GM12878 (cell line): ENCODE data around the gene FBN2. TPM values are rescaled to one million over a fixed set of nuclear protein-coding genes. Genes with fewer than 3 reads are reported as not detected.

Experiments
- ATAC-seq: fragments of 200-7000 bp; cut with Tn5 transposase; 3 replicates; pipeline ENCODE4 v1.9.1; 2020; ENCODE audit warnings: mild to moderate bottlenecking, moderate library complexity
- BruUV-seq: library from RNA; stranded (reverse); fragments of 400-500 nt; replicated peaks from 2 replicates; lab custom pipeline; 2021; lab: Mats Ljungman, UMichigan
- CTCF ChIA-PET: fragments of 300-600 bp; sonication (Branson Sonifier 250); formaldehyde crosslinking; extraction: SDS; loops from one replicate; lab custom pipeline; 2021; ENCODE audit warnings: inconsistent platforms; lab: Yijun Ruan, JAX
- POLR2A ChIA-PET: fragments of 350-600 bp; formaldehyde crosslinking; extraction: SDS; loops from one replicate; lab custom pipeline; 2021; ENCODE audit warnings: inconsistent platforms; lab: Charles Lee
- RAD21 ChIA-PET: fragments of 300-600 bp; sonication (Branson Sonifier 250); formaldehyde crosslinking; loops from one replicate; lab custom pipeline; 2023; ENCODE audit warnings: antibody characterized with exemption; ENCODE audit not compliant: unreplicated experiment; lab: Charles Lee
- SMC1A ChIA-PET: fragments of 300-600 bp; sonication (Branson Sonifier 250); formaldehyde crosslinking; loops from one replicate; lab custom pipeline; 2023; ENCODE audit not compliant: unreplicated experiment, uncharacterized antibody; lab: Charles Lee
- DNase-seq: peaks from one replicate; pipeline ENCODE4 v3.0.0-alpha.2; 2011; ENCODE audit warnings: low read depth, low spot score
- FAIRE-seq: peaks from 3 replicates; lab custom pipeline; 2011; peaks lifted over from hg19 to GRCh38; lab: Jason Lieb, UNC
- H2AFZ ChIP-seq: 2 replicates; pipeline ENCODE4 v1.6.0; 2011; ENCODE audit warnings: low read depth, low read length, control low read depth; ENCODE audit not compliant: control insufficient read depth
- H3K27ac ChIP-seq: 2 replicates; pipeline ENCODE4 v1.5.1; 2011; ENCODE audit warnings: control low read depth; ENCODE audit not compliant: control insufficient read depth, insufficient read depth
- H3K27me3 ChIP-seq, 2 experiments: replicated peaks in 1 of 2; 2 replicates each; pipeline versions ENCODE4 v1.6.0 to v1.6.1; 2011; ENCODE audit warnings: low read length in 1 of 2; ENCODE audit not compliant: control insufficient read depth in 2 of 2, insufficient read depth in 2 of 2
- H3K36me3 ChIP-seq, 2 experiments: 2 replicates each; pipeline ENCODE4 v1.5.1; 2011; ENCODE audit warnings: low read length in 1 of 2; ENCODE audit not compliant: control insufficient read depth in 2 of 2, insufficient read depth in 2 of 2
- H3K4me1 ChIP-seq: 2 replicates; pipeline ENCODE4 v1.6.1; 2011; ENCODE audit warnings: mild to moderate bottlenecking, low read length, moderate library complexity, mixed read lengths; ENCODE audit not compliant: control insufficient read depth, insufficient read depth
- H3K4me2 ChIP-seq: 2 replicates; pipeline ENCODE4 v1.6.0; 2011; ENCODE audit warnings: control low read depth; ENCODE audit not compliant: control insufficient read depth, insufficient read depth
- H3K4me3 ChIP-seq: fragments of 200-600 bp; sonication (generic); 2 replicates; pipeline ENCODE4 v1.5.1; 2016
- H3K79me2 ChIP-seq: 2 replicates; pipeline ENCODE4 v1.6.0; 2011; ENCODE audit warnings: low read length; ENCODE audit not compliant: control insufficient read depth, insufficient read depth
- H3K9ac ChIP-seq: 2 replicates; pipeline ENCODE4 v1.8.0; 2011; ENCODE audit warnings: low read length, control low read depth, mixed read lengths; ENCODE audit not compliant: control insufficient read depth, insufficient read depth
- H3K9me3 ChIP-seq: replicated peaks from 3 replicates; pipeline ENCODE4 v1.5.1; 2011; ENCODE audit warnings: mild to moderate bottlenecking, low read length; ENCODE audit not compliant: control insufficient read depth, insufficient read depth
- H4K20me1 ChIP-seq: 2 replicates; pipeline ENCODE4 v1.6.0; 2011; ENCODE audit not compliant: control insufficient read depth, insufficient read depth
- E2F8 ChIP-seq: fragments of 450-650 bp; IDR thresholded peaks from 2 replicates; pipeline ENCODE4 v1.6.1; 2018; ENCODE audit warnings: mild to moderate bottlenecking, low read depth, moderate library complexity; ENCODE audit not compliant: partially characterized antibody
- FOXK2 ChIP-seq: fragments of 450-650 bp; IDR thresholded peaks from 2 replicates; pipeline ENCODE4 v1.6.1; 2017; ENCODE audit warnings: mild to moderate bottlenecking, moderate library complexity
- NFIC ChIP-seq: IDR thresholded peaks from 2 replicates; pipeline ENCODE4 v1.6.1; 2012; ENCODE audit warnings: low read depth, mild to moderate bottlenecking, inconsistent platforms, low read length, moderate library complexity
- POLR2A ChIP-seq: IDR thresholded peaks from 2 replicates; pipeline ENCODE4 v1.6.1; 2011; ENCODE audit warnings: low read depth, mild to moderate bottlenecking, low read length
- POU2F2 ChIP-seq: IDR thresholded peaks from 3 replicates; pipeline ENCODE4 v1.6.1; 2011; ENCODE audit warnings: low read depth, mild to moderate bottlenecking, low read length, borderline replicate concordance
- RAD21 ChIP-seq: IDR thresholded peaks from 2 replicates; pipeline ENCODE4 v1.6.1; 2011; ENCODE audit warnings: mild to moderate bottlenecking, low read depth, low read length, moderate library complexity; ENCODE audit not compliant: insufficient read depth
- STAT3 ChIP-seq: IDR thresholded peaks from 2 replicates; pipeline ENCODE4 v1.6.1; 2011; ENCODE audit warnings: low read depth, low read length, improper control_type of control experiment
- TARDBP ChIP-seq: IDR thresholded peaks from 2 replicates; pipeline ENCODE4 v1.6.1; 2016; ENCODE audit warnings: borderline replicate concordance
- TCF3 ChIP-seq: IDR thresholded peaks from 2 replicates; pipeline ENCODE4 v1.6.1; 2012; ENCODE audit warnings: low read depth, mild to moderate bottlenecking, low read length, borderline replicate concordance; ENCODE audit not compliant: insufficient read depth
- ZNF687 ChIP-seq: fragments of 450-650 bp; IDR thresholded peaks from 2 replicates; pipeline ENCODE4 v1.6.1; 2017; ENCODE audit warnings: mild to moderate bottlenecking, moderate library complexity
- WGBS: methylation state at CpG from one replicate; pipeline ENCODE4 v1.1.6; 2016; ENCODE audit warnings: low lambda C conversion rate; ENCODE audit not compliant: insufficient replicate concordance, insufficient coverage; ENCODE audit errors: missing lambda C conversion rate; 5-methylcytosine and 5-hydroxymethylcytosine counted together
- in situ Hi-C: fragments of 300-500 bp; cut with MboI; formaldehyde crosslinking; loops from 9 replicates; pipeline ENCODE4 v1.14.3; 2018; ENCODE audit warnings: mixed read lengths
- intact Hi-C: fragments of 100-400 bp; cut with micrococcal nuclease; formaldehyde crosslinking; loops from one replicate; pipeline ENCODE4 v1.14.2; 2022; ENCODE audit not compliant: unreplicated experiment
- polyA plus RNA-seq, 11 experiments: library from polyadenylated mRNA; depleted of rRNA in 4 of 11; unstranded in 6 of 11; stranded (reverse) in 5 of 11; fragments of >200 nt; fragmentation: Nextera tagmentation in 4 of 11; fragmentation: Illumina TruSeq in 1 of 11; extraction: Ambion mirVana in 4 of 11; extraction: Trizol in 1 of 11; gene quantifications; 1 replicate in 1 of 11; 2 replicates in 10 of 11; pipeline versions ENCODE4 v1.2.1 to v1.2.3, GENCODE V29; 2011 to 2016; ENCODE audit warnings: inconsistent platforms in 2 of 11, missing spikeins in 2 of 11, low read depth in 1 of 11
- total RNA-seq, 4 experiments: library from RNA; depleted of rRNA in 3 of 4; stranded (reverse); fragments of >200 nt in 3 of 4; fragmentation: Illumina TruSeq in 1 of 4; extraction: Trizol in 1 of 4; gene quantifications; 2 replicates each; pipeline versions ENCODE4 v1.2.1 to v1.2.3, GENCODE V29; 2013 to 2021
- TF ChIP-seq, protein P1 (sequence below): fragments of 450-650 bp; IDR thresholded peaks from 2 replicates; pipeline ENCODE4 v1.6.1; 2016; ENCODE audit warnings: mild to moderate bottlenecking
- TF ChIP-seq, protein P2 (sequence below): IDR thresholded peaks from 2 replicates; pipeline ENCODE4 v1.6.1; 2012; ENCODE audit warnings: low read depth, low read length, improper control_type of control experiment
- TF ChIP-seq, protein P3 (sequence below): fragments of 450-650 bp; conservative IDR thresholded peaks from 2 replicates; pipeline ENCODE4 v1.6.1; 2017; ENCODE audit warnings: mild to moderate bottlenecking, moderate library complexity

Gene FBN2
- total and polyA plus RNA-seq, 10 of the 15 experiments (the other 5 are each of a cell fraction or from before 2014, with no cell fraction given), result 0.01 to 0.98 (median 0.10) TPM; not detected in 3

- Histone ChIP-seq H3K79me2 (no peaks in the 10 kb centered on the region), H3K27me3 (no peaks in the 10 kb centered on the region), H2AFZ (no peak overlapping the region), H3K4me1 (no peaks in the 10 kb centered on the region), H3K9ac (no peak overlapping the region), H4K20me1 (no peaks in the 10 kb centered on the region), H3K4me2 (no peak overlapping the region), H3K27ac (no peak overlapping the region), H3K36me3 (no peaks in the 10 kb centered on the region), H3K4me3 (no peak overlapping the region), H3K9me3 (no peaks in the 10 kb centered on the region)
- in situ Hi-C loops (no loop called here), intact Hi-C loops (no loop called here)
- RAD21 ChIA-PET, result no interaction called here
- no peak for FAIRE-seq
- no peak for DNase-seq
- CTCF ChIA-PET, result no interaction called here
- POLR2A ChIA-PET, result no interaction called here
- BruUV-seq, result no TSS peak
- SMC1A ChIA-PET, result no interaction called here
- no peak for ATAC-seq
- WGBS, result 26% methylated on average over 12 of the region's 12 CpGs
- TF ChIP-seq FOXK2 (no peak), E2F8 (no peak), POU2F2 (no peak), POLR2A (no peak), STAT3 (no peak), TARDBP (no peak), RAD21 (no peak), TCF3 (no peak), ZNF687 (no peak), NFIC (no peak)
- TF ChIP-seq, protein P1, sequence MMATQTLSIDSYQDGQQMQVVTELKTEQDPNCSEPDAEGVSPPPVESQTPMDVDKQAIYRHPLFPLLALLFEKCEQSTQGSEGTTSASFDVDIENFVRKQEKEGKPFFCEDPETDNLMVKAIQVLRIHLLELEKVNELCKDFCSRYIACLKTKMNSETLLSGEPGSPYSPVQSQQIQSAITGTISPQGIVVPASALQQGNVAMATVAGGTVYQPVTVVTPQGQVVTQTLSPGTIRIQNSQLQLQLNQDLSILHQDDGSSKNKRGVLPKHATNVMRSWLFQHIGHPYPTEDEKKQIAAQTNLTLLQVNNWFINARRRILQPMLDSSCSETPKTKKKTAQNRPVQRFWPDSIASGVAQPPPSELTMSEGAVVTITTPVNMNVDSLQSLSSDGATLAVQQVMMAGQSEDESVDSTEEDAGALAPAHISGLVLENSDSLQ, result no peak
- TF ChIP-seq, protein P2, sequence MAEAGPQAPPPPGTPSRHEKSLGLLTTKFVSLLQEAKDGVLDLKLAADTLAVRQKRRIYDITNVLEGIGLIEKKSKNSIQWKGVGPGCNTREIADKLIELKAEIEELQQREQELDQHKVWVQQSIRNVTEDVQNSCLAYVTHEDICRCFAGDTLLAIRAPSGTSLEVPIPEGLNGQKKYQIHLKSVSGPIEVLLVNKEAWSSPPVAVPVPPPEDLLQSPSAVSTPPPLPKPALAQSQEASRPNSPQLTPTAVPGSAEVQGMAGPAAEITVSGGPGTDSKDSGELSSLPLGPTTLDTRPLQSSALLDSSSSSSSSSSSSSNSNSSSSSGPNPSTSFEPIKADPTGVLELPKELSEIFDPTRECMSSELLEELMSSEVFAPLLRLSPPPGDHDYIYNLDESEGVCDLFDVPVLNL, result no peak
- TF ChIP-seq, protein P3, sequence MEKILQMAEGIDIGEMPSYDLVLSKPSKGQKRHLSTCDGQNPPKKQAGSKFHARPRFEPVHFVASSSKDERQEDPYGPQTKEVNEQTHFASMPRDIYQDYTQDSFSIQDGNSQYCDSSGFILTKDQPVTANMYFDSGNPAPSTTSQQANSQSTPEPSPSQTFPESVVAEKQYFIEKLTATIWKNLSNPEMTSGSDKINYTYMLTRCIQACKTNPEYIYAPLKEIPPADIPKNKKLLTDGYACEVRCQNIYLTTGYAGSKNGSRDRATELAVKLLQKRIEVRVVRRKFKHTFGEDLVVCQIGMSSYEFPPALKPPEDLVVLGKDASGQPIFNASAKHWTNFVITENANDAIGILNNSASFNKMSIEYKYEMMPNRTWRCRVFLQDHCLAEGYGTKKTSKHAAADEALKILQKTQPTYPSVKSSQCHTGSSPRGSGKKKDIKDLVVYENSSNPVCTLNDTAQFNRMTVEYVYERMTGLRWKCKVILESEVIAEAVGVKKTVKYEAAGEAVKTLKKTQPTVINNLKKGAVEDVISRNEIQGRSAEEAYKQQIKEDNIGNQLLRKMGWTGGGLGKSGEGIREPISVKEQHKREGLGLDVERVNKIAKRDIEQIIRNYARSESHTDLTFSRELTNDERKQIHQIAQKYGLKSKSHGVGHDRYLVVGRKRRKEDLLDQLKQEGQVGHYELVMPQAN, result no peak
These were observed 274.7 kb downstream of the FBN2 start for GRCh38 chr5:128263357-128263756.
